HEK293 (cell line): Measurements from ENCODE around the gene ZNF688.

Source experiments
- CTCF ChIP-seq: fragments of 450-650 bp; formaldehyde crosslinking; IDR thresholded peaks from 2 replicates; pipeline ENCODE4 v1.5.1; 2016; ENCODE audit warnings: missing biosample characterization, missing genetic modification characterization
- ZNF184 ChIP-seq: fragments of 450-650 bp; IDR thresholded peaks from 2 replicates; pipeline ENCODE4 v1.5.1; 2018; ENCODE audit warnings: missing biosample characterization, mild to moderate bottlenecking, missing genetic modification characterization
- ZNF514 ChIP-seq: fragments of 450-650 bp; formaldehyde crosslinking; IDR thresholded peaks from 2 replicates; pipeline ENCODE4 v1.5.1; 2016; ENCODE audit warnings: missing biosample characterization, missing genetic modification characterization

- TF ChIP-seq ZNF184 (tag by site-specific recombination) = no peak
- no peak for TF ChIP-seq CTCF
- TF ChIP-seq ZNF514 (tag by site-specific recombination) = no peak
These were observed 9.5 kb downstream of the ZNF688 start for GRCh38 chr16:30562021-30562420.
